22Rv1 (cell line): ENCODE measurements around the gene KCNG2.
A peak's percentile ranks its signal among the peaks of the same experiment; 100 is the strongest.
"Not testable (repeated sequence)": the region's sequence is repeated elsewhere in the genome, so short reads cannot be mapped to it uniquely, and the experiment has no call there.

Experiments
- H3K27ac ChIP-seq: fragments of 450-650 bp; 2 replicates; pipeline ENCODE4 v1.5.1; 2017
- ZFX ChIP-seq: fragments of 450-650 bp; IDR thresholded peaks from 2 replicates; pipeline ENCODE4 v1.6.1; 2017; ENCODE audit warnings: antibody characterized with exemption, borderline replicate concordance
- TF ChIP-seq, protein P1 (sequence below): fragments of 450-650 bp; IDR thresholded peaks from 2 replicates; pipeline ENCODE4 v1.5.1; 2017; ENCODE audit warnings: mild to moderate bottlenecking

Gene KCNG2, protein sequence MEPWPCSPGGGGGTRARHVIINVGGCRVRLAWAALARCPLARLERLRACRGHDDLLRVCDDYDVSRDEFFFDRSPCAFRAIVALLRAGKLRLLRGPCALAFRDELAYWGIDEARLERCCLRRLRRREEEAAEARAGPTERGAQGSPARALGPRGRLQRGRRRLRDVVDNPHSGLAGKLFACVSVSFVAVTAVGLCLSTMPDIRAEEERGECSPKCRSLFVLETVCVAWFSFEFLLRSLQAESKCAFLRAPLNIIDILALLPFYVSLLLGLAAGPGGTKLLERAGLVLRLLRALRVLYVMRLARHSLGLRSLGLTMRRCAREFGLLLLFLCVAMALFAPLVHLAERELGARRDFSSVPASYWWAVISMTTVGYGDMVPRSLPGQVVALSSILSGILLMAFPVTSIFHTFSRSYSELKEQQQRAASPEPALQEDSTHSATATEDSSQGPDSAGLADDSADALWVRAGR

DNA sequence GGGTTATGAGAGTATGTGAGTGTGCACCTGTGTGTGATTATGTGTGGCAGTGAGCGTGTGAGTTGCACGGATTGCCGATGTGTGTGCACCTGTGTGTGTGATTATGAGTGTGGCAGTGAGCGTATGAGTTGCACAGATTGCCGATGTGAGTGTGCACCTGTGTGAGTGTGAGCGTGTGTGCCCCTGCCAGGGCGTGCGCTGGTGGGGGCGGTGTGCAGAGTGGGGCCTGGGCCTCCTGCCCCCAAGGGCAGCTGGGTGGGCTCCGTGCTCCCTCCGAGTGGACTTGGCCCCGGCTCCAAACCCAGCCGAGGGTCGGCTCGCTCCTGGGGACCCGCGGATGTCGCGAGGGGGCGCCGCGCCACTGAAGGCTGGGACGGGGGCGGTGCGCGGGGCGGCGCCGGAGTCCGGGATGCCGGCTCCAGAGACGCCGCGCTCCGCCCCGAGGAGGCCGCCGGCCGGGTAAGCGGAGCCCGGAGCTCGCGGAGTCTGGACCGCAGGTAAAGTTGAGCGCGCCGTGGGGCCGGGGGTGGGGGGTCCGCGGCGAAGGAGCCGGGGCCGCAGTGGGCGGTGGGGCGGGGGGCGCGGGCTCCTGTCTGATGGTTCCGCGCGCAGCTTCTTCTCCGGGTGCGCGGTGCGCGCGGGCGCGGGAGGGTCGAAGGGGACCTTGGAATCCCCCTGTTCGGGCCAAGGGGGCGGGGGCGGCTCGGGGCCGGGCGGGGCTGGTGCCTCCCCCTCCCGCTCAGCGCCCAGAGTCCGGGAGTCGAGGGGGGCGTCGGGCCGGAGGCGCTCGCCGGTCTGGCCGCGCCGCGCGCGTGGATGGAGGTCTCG, at the start of gene KCNG2:
KCNG2 (plus strand) TSS at position 421 of the 828 bp plus-strand sequence. CDS start 65,730 bp downstream, outside the sequence.
- TF ChIP-seq, protein P1, sequence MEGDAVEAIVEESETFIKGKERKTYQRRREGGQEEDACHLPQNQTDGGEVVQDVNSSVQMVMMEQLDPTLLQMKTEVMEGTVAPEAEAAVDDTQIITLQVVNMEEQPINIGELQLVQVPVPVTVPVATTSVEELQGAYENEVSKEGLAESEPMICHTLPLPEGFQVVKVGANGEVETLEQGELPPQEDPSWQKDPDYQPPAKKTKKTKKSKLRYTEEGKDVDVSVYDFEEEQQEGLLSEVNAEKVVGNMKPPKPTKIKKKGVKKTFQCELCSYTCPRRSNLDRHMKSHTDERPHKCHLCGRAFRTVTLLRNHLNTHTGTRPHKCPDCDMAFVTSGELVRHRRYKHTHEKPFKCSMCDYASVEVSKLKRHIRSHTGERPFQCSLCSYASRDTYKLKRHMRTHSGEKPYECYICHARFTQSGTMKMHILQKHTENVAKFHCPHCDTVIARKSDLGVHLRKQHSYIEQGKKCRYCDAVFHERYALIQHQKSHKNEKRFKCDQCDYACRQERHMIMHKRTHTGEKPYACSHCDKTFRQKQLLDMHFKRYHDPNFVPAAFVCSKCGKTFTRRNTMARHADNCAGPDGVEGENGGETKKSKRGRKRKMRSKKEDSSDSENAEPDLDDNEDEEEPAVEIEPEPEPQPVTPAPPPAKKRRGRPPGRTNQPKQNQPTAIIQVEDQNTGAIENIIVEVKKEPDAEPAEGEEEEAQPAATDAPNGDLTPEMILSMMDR = peak; percentile 30; the same call in 1 of the 2 replicates
- TF ChIP-seq ZFX = no peak
- no peak within 1 kb of the TSS for H3K27ac ChIP-seq

DNA sequence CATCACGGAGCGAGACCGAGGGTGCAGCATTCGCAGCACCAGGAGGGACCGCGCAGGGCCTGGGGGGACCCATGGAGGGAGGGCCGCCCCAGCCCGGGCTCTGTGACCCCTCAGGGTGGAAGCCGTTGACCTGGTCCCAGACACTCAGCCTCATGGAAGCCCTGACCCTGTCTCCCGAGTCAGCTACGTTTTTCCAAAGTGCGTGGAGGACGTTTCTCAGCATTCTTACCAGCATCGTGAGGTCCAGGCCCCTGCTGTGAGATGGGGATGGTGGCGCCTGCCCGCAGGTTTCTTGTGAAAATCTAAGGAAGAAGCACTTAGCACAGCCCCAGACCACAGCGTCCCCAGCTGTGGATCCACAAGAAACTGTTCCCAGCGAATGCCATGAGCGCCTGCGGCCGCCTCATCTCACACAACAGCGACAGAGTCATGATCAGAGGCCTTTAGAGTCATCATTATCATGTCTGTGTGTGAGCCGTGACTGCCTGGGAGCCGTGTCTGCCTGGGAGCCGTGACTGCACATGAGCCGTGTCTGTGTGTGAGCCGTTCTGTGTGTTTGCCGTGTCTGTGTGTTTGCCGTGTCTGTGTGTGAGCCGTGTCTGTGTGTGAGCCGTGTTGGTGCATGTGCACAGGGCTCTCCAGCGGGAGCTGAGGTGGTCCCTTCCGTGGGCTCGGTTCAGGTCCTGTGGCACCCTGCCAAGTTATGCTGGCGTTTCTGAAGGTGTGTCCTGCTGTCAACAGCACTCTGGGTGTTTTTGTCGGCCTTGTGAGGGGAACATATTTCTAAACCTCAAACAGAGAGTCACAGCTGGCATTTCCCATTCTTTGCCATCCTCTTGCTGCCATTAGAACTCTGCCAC, 49.2 kb upstream of the KCNG2 start:
- no peak overlapping the region for H3K27ac ChIP-seq
- TF ChIP-seq, protein P1 = no peak
- TF ChIP-seq ZFX = no peak

- no peak for TF ChIP-seq ZFX
- TF ChIP-seq, protein P1 = no peak
Measured at GRCh38 chr18:79749251-79750191, 48.2 kb upstream of the KCNG2 start.

DNA sequence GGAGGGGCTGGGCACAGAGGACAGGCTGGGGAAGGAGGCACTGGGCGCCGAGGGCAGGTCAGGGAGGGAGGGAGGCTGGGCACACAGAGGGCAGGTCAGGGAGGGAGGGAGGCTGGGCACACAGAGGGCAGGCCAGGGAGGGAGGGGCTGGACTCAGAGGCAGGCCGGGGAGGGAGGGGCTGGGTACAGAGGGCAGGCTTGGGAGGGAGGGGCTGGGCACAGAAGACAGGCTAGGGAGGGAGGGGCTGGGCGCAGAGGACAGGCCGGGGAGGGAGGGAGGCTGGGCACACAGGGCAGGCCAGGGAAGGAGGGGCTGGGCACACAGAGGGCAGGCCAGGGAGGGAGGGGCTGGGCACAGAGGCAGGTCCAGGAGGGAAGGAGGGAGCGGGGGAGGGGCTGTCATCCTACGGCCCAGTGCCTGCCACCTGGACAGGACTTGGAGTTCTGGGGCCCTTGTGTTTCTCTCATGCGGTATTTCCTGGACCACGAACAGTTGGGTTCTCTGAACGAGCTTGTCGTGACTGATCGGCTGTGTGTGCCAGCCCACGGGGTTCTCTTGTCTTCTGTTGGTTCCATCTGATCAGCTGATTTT, 46.7 kb upstream of the KCNG2 start:
- no peak overlapping the region for H3K27ac ChIP-seq
- TF ChIP-seq, protein P1 = no peak
- TF ChIP-seq ZFX = no peak

More at GRCh38 chr18:79749251-79750191, 48.2 kb upstream of the KCNG2 start:
- H3K27ac ChIP-seq = no peak overlapping the region

GRCh38 chr18:79751918-79752578, 45.7 kb upstream of the KCNG2 start:
- H3K27ac ChIP-seq = not testable (repeated sequence)

DNA sequence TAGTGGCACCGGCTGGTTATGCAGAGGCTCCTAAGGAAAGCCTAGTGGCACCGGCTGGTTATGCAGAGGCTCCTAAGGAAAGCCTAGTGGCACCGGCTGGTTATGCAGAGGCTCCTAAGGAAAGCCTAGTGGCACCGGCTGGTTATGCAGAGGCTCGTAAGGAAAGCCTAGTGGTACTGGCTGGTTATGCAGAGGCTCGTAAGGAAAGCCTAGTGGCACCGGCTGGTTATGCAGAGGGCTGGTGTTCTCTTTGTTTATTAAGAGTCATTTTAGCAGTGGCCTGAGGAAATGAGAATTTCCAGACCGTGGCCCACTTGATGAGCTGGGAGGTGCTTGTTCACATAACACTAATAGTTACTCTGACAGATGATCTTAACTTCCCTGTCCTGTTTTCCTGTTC, 44.8 kb upstream of the KCNG2 start:
- not testable (repeated sequence) for H3K27ac ChIP-seq

DNA sequence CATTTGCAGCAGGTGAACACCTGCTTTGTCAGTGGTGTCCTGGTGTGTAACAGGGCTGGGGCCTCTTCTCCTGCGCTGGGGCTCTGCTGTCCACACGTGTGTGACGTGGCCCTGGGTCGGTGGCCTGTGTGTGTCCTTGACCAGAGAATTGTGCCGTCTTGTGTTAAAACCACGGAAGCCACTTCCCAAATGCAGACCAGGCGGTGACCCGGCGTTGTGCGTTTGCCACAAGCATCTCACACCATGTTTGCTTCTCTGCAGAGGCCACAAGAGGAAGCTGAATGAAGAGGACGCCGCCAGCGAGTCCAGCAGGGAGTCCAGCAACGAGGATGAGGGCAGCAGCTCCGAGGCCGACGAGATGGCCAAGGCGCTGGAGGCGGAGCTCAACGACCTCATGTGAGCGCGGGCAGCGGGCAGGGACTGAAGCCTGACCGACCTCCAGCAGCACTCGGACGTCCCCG, 44.3 kb upstream of the KCNG2 start:
- no peak for TF ChIP-seq ZFX
- TF ChIP-seq, protein P1 = no peak

More for the DNA sequence above, 44.3 kb upstream of the KCNG2 start:
- H3K27ac ChIP-seq = no peak overlapping the region
